ENCODE data around the gene REEP1.
"Not testable (repeated sequence)": the region's sequence is repeated elsewhere in the genome, so short reads cannot be mapped to it uniquely, and the experiment has no call there.

REEP1 gene

DNA sequence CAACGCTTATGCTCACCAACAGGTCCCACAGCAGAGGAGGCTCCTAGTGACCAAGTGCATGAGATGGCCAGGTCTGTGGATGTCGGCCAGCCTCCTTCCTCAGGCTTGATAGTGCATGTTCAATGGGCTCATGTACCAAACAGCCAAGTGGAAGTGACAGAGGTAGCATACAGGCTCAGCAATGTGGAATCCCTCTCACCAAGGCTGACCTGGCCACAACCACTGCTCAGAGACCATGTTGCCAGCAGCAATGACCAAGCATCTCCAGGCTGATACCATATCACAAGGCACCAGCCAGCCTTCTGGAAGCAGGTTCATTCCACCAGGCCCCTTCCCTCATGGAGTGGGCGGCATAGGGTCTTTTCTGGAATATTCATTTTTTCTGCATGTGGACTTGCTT, 61.5 kb downstream of the REEP1 start:
- no peak for DNase-seq

DNA sequence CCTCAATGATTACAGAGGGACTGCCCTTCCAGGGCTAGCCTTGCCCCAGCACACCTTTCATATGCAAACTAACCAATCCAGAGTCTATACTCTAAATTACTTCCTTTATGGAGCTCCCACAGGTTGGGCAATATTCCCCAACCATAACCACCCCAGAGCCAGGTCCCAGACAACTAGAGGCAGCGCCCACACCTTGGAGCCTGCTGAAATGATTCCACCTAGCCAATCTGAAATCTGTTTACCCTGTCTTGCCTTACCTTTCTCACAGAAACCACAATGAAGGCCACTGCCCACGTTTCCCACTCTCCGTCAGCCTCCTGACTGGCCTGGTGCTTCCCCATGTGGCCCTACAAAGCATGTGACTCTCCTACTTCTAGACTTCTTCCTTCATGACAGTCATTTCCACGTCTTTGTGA, 62.0 kb downstream of the REEP1 start:
- no peak for DNase-seq

DNA sequence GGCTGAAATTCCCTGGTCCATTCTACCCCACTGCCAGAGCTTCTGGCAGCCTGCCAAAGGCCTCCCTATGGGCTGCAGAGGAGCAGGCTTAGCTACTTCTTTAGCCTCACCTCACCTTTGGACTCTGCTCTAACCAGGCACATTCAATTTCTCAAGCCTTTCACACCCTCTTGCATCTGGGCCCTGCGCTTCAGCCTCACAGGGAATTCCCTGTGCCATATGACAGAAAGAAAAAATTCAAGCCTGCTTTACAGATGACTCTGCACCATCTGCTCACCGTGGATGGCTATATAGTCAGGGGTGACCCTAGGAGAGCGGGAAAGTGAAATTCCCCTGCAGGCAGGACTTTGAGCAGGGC, 62.5 kb downstream of the REEP1 start:
- DNase-seq, result no peak

DNA sequence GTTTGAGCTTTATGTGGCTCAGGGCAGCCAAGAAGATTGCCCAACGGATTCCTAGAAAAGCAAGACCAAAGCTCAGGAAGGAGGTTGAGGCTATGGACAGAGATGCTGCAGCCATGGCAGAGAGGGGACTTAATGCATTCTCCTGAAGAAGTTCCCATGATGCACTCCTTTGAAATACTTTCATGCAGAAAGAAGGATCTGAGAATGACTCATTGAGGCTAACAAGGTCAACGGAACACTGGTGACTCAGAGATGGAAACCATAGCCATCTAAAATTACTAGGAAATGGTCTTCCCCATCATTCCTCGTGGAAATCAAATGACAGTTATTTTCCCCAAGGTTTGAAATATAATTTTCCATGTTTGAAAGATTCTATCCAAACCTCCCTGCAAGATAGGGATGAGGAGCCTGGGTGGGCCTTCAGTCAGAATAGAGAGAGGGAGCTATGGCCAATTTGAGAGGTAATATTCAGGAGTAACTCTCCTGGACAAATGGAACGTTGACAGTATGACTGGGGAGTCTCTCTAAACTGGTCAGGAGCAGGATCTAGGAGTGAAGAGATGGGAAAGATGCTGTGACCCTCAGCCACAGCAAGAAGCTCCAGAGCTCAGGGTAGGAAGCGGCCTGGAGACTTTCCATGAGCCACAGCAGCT, 63.0 kb downstream of the REEP1 start:
- DNase-seq, result no peak

GRCh38 chr2:86272111-86272510, 65.3 kb downstream of the REEP1 start:
- DNase-seq, result no peak

- no peak for DNase-seq
These were observed 66.2 kb downstream of the REEP1 start for GRCh38 chr2:86271248-86271647.

DNA sequence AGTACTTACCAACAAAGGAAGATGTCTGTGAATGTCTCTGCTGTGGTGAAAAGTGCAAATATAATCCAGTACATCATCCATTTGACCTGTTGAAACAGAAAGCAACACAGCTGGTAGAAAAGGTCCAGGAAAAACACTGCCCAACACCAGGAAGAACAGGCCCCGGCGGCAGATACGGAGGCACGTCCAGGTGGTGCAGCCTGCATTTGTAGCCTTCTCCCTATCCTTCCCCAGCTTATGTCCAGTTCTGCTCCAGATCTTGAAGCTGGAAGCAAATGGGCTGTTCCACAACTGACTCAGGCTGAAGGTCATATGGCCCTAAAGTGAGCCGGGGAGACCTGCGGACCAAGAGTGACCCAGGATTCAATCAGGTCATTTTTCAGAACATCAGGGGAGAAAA, 73.5 kb downstream of the REEP1 start:
- DNase-seq, result no peak

DNA sequence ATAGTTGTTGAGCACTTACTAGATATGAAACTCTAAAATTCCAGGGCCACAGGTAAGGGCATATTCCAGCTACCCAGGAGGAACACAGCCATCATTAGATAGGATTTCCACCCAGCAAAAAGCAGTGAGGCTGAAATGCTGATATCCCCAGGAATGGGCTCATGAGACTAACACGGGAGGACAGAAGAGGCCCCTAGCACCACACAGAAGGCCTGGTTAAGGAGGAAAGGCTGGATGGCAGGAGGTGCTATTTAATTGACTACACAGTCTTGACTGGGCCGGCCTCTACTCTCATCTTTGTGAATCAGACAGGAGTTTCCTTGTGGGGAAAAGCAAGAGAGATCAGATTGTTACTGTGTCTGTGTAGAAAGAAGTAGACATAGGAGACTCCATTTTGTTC, 76.4 kb downstream of the REEP1 start:
- DNase-seq, result no peak

GRCh38 chr2:86258106-86258505, 79.3 kb downstream of the REEP1 start:
- no peak for DNase-seq

DNA sequence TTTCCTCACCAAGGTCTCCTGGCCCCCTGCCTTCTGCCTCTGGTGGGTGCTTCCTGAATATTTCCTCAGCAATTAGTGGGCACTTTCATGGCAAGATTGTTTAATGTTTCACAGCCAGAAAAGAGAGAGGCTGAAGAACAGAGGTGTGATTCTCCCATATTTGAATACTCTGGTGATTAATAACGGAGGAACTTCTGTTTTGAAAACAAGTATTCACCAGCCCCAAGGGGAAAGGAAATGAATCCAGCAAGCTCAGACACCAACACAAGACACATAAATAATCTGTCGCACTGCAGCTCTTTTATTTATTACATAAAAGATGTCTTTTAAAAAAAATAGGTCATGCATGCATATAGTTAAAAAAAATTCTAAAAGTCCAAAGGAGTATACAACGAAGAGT, 80.4 kb downstream of the REEP1 start:
- no peak for DNase-seq

DNA sequence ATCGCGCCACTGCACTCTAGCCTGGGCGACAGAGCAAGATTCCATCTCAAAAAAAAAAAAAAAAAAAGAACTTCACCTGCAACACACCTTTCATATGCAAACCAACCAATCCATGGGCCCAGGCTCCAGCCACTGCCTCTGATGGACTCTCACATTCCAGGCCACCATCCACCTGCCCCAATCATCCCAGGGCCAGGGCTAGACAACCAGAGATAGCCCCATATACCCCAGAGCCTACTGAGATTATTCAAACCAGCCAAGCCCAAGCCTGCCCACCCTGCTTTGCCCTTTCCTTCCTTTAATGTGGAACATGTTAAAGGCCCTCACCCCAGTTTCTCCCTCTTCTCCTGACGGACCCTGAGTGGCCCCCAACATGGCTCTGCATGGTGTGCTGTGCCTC, 81.1 kb downstream of the REEP1 start:
- no peak for DNase-seq

- no peak for DNase-seq
These were observed 82.6 kb downstream of the REEP1 start for GRCh38 chr2:86254576-86255538.

DNA sequence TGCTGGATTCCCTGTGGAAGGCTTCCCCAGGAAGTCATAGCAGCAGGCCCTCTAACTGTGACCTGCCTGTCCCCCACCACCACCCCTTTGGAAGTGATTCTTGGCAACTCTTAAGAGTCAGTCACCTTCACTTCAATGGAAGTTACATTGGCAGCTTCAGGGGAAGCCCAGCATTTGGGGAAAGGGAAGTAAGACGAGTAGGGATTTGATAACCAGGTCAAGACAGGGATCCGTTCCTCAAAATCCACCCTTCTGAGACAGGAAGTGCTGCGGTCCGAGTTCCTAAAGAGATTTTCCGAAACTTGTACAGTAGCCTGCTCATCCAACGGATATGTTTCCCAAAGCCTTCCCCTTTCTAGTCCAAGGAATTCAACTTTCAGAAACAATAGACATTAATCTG, 84.0 kb downstream of the REEP1 start:
- DNase-seq, result no peak

DNA sequence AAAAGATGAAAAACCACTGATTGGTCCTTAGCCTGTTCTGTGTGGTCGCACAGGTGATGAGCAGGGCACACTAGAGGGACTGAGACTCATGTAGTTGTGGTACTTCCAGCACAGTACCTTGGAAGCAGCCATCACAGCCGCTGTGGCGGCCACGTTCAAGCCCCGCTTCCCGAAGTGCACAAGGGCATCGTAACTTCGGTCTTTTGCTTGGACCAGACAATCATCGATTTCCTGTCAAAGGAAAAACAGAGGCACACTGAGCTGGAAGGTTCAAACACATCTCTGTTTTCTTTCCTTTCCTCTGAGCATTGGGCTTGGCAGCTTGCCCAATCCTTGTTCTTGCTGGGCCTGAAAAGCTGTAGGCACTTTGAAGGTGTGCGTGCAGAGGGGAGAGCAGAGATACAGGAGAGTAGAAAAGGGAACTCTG, 85.6 kb downstream of the REEP1 start:
- DNase-seq, result peak; percentile 19

DNA sequence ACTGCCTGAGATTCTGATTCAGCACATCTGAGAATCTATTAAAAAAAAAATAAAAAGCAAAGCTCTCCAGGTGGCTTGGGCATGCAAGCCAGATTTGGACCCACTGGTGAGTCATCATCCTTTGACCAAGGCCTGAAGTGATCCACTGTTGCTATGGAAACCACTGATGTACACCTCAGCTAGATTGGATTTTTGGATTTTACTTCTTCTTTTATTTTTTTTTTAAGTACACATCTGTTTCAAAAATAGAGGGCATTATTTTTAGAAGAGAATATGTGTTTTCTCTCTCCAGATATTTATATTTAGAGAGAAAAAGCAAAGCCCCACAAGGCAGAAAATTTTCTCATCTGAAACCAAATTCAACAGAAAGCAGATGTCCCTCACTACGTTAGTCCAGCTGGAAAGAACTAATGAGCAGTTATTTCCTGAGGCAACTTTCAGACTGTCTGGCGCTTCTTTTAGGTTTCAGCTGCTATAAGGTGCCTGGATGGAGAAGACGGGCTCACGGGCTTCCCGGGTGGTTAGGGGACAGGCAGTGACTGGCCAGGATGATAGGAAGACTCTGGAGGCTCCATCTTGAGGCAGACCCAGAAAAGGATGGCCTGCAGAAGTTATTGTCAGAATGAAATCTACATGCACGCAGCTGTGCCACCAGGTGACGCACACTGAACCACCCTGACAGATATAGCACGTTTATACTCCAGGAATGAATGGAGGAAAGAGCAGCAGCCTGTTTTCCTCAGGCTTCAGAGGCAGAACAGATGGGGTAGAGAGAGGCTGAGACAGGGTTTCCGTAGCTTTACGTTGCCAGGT, 87.6 kb downstream of the REEP1 start:
- DNase-seq, result no peak

GRCh38 chr2:86249176-86249575, 88.2 kb downstream of the REEP1 start:
- DNase-seq, result no peak

DNA sequence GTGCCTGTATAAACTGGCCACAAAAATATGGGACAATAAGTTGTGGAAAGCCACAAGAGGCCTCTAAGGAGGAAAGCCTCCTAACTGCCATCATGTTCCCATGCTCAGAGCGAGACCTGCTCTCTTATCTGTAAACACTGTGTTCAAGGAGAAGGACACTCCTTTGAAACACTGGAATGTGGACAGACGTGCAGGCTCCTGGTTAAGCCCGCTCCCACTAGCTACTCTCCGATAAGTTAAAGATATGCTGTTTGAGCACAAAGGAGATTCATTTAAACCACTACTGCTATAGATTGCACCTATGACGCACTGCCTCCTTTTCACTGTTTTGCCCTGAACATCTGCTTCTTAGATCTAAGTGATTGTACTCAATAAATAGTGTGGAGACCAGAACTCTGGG, 92.2 kb downstream of the REEP1 start:
- DNase-seq, result not testable (repeated sequence)

- not testable (repeated sequence) for DNase-seq
These were observed 92.6 kb downstream of the REEP1 start for GRCh38 chr2:86244781-86245180.

GRCh38 chr2:86243950-86244733, 93.3 kb downstream of the REEP1 start:
- no peak for DNase-seq

GRCh38 chr2:86243272-86243671, 94.2 kb downstream of the REEP1 start:
- DNase-seq, result no peak

- DNase-seq, result no peak
These were observed 95.8 kb downstream of the REEP1 start for GRCh38 chr2:86241611-86242010.

DNA sequence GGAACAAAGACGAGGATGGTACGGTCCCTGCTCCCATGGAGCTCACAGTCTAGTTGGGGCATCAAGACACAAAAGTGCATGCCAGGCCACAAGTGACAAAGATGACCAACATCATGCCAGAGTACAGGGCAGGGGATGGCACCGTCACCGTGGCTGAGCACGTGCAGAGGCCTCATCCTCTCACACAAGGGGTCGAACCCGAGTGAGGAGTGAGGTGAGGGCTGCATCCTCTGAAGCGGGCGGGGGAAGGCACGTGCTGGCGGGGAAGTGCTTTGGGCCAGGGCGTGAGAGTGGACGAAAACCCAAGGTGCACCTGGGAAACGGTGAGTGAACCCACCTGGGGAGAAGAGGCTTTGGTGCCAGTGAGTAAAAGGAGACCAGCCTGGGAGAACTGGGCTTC, 97.2 kb downstream of the REEP1 start:
- DNase-seq, result no peak

DNA sequence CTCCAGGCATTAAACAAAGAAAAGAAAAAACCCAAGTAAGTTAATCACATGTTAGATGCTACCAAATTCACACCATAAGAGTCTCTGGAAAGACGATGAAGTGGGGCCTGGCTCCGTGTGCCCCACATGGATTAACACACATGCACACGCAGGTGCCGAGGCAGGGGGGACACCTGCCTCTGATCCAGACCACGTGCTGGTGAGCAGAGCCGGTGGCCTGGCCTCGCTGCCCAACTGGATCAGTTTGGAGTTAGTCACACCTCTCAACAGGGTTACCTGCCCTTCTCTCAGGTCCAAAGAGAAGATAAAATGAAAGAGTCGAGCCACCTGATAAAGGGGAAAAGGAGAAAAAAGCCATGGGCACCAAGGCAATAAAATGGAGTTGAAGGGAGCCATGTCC, 97.7 kb downstream of the REEP1 start:
- DNase-seq, result no peak
